Esophagus muscularis mucosa (tissue), 4 donors: ENCODE results near the gene ARSI. TPM values are rescaled to one million over a fixed set of nuclear protein-coding genes. Genes with fewer than 3 reads are reported as not detected.

Source experiments
- DNase-seq: peaks from one replicate; pipeline ENCODE4 v3.0.0-alpha.2; 2017; ENCODE audit errors: extremely low spot score
- H3K27ac ChIP-seq, 4 donors: fragments of 200-600 bp; sonication (generic); replicated peaks in 1 of 4; 1 replicate in 3 of 4; 2 replicates in 1 of 4; pipeline ENCODE4 v1.5.1; 2016 to 2019; ENCODE audit warnings: mild to moderate bottlenecking in 1 of 4
- H3K27me3 ChIP-seq, 4 donors: fragments of 200-600 bp; sonication (generic); one replicate each; pipeline versions ENCODE4 v1.5.1 to v1.6.0; 2016 to 2019
- H3K36me3 ChIP-seq, 4 donors: fragments of 200-600 bp; sonication (generic); one replicate each; pipeline ENCODE4 v1.5.1; 2016 to 2019
- H3K4me1 ChIP-seq, 4 donors: fragments of 200-600 bp; sonication (generic); one replicate each; pipeline ENCODE4 v1.5.1; 2016 to 2019
- H3K4me3 ChIP-seq, 4 donors: fragments of 200-600 bp; sonication (generic); 1 replicate in 2 of 4; 2 replicates in 2 of 4; pipeline ENCODE4 v1.5.1; 2016 to 2019; ENCODE audit warnings: mild to moderate bottlenecking in 4 of 4, moderate library complexity in 1 of 4
- H3K9me3 ChIP-seq, 4 donors: fragments of 200-600 bp; sonication (generic); 1 replicate in 3 of 4; 2 replicates in 1 of 4; pipeline ENCODE4 v1.5.1; 2016 to 2019
- EP300 ChIP-seq: sonication (generic); formaldehyde crosslinking; IDR thresholded peaks from one replicate; pipeline ENCODE4 v1.6.1; 2017; ENCODE audit warnings: antibody characterized with exemption
- POLR2A ChIP-seq: fragments of 450-650 bp; IDR thresholded peaks from one replicate; pipeline ENCODE4 v1.6.1; 2017; ENCODE audit warnings: antibody characterized with exemption, moderate library complexity, mild to moderate bottlenecking, low read depth
- POLR2AphosphoS5 ChIP-seq, 2 donors: sonication (generic); formaldehyde crosslinking; IDR thresholded peaks; one replicate each; pipeline ENCODE4 v1.6.1; 2017; ENCODE audit warnings: antibody characterized with exemption in 2 of 2
- WGBS: methylation state at CpG from one replicate; pipeline ENCODE4 v1.1.5; 2018; 5-methylcytosine and 5-hydroxymethylcytosine counted together
- intact Hi-C: fragments of 100-400 bp; cut with DNase I; formaldehyde crosslinking; loops from one replicate; pipeline ENCODE4 v1.15.1; 2023
- total RNA-seq, 4 donors: library from RNA; depleted of rRNA; stranded (reverse); fragments of >200 nt; gene quantifications; one replicate each; pipeline versions ENCODE4 v1.1.0 to v1.2.1, GENCODE V29; 2016
- TF ChIP-seq, protein P1 (sequence below), 3 experiments: fragments of 200-600 bp in 2 of 3; fragments of 450-650 bp in 1 of 3; sonication (generic) in 2 of 3; IDR thresholded peaks; one replicate each; pipeline ENCODE4 v1.5.1; 2017 to 2019; ENCODE audit warnings: antibody characterized with exemption in 3 of 3, mild to moderate bottlenecking in 2 of 3, moderate library complexity in 1 of 3

Gene ARSI
- total RNA-seq, 4 donors from 2014 or later = 5.8 to 20.6 (median 10.1) TPM

- TF ChIP-seq, protein P1, sequence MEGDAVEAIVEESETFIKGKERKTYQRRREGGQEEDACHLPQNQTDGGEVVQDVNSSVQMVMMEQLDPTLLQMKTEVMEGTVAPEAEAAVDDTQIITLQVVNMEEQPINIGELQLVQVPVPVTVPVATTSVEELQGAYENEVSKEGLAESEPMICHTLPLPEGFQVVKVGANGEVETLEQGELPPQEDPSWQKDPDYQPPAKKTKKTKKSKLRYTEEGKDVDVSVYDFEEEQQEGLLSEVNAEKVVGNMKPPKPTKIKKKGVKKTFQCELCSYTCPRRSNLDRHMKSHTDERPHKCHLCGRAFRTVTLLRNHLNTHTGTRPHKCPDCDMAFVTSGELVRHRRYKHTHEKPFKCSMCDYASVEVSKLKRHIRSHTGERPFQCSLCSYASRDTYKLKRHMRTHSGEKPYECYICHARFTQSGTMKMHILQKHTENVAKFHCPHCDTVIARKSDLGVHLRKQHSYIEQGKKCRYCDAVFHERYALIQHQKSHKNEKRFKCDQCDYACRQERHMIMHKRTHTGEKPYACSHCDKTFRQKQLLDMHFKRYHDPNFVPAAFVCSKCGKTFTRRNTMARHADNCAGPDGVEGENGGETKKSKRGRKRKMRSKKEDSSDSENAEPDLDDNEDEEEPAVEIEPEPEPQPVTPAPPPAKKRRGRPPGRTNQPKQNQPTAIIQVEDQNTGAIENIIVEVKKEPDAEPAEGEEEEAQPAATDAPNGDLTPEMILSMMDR (IDR thresholded peaks at IDR 0.05) = no peak
- TF ChIP-seq EP300 (no peak), POLR2A (no peak), POLR2AphosphoS5 (IDR thresholded peaks at IDR 0.05) (no peak)
- 65% methylated on average over 2 of the region's 2 CpGs for WGBS
- intact Hi-C loops = no loop called here
- no peaks in the 10 kb centered on the region for H3K4me1 ChIP-seq
- no peaks in the 10 kb centered on the region for H3K36me3 ChIP-seq
- no peak overlapping the region for H3K27ac ChIP-seq
- H3K9me3 ChIP-seq = no peaks in the 10 kb centered on the region
- no peak overlapping the region for H3K4me3 ChIP-seq
- no peak for DNase-seq
- H3K27me3 ChIP-seq = no peaks in the 10 kb centered on the region
These were observed 26.3 kb upstream of the ARSI start for GRCh38 chr5:150329038-150329437.

DNA sequence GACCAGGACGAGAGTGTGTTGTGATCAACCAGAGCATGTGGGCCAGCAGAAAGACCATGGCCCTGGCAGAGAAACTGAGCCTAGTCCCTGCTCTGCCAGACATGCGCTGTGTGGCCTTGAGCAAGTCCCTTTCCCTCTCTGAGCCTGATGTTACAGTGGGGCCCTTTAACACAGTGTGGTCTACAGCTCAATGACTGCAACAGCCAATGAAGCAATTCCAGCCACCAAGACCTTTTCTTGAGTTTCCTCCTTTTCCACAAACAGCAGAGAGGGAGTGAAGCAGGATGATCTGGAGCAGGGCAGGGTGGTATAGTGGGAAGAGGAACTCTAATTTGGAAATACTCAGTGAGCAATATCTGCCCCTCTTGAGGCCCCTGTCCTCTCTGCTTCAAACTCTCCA lies 25.8 kb upstream of the ARSI start:
- TF ChIP-seq, protein P1 (IDR thresholded peaks at IDR 0.05) = no peak
- intact Hi-C loops = no loop called here
- Histone ChIP-seq H3K4me3 (no peak overlapping the region), H3K27me3 (no peaks in the 10 kb centered on the region), H3K4me1 (no peaks in the 10 kb centered on the region), H3K9me3 (no peaks in the 10 kb centered on the region), H3K27ac (no peak overlapping the region), H3K36me3 (no peaks in the 10 kb centered on the region)
- WGBS = 100% methylated on average over 1 of the region's 2 CpGs
- DNase-seq = no peak

- no peak for DNase-seq
- Histone ChIP-seq H3K27ac (no peak overlapping the region), H3K9me3 (no peaks in the 10 kb centered on the region), H3K36me3 (no peaks in the 10 kb centered on the region), H3K4me1 (no peaks in the 10 kb centered on the region), H3K4me3 (no peak overlapping the region), H3K27me3 (no peaks in the 10 kb centered on the region)
- 82% methylated on average over 3 of the region's 3 CpGs for WGBS
- TF ChIP-seq POLR2AphosphoS5 (IDR thresholded peaks at IDR 0.05) (no peak), POLR2A (no peak), EP300 (no peak)
- TF ChIP-seq, protein P1 (IDR thresholded peaks at IDR 0.05) = no peak
- intact Hi-C loops = no loop called here
These were observed 24.4 kb upstream of the ARSI start for GRCh38 chr5:150327139-150327538.

DNA sequence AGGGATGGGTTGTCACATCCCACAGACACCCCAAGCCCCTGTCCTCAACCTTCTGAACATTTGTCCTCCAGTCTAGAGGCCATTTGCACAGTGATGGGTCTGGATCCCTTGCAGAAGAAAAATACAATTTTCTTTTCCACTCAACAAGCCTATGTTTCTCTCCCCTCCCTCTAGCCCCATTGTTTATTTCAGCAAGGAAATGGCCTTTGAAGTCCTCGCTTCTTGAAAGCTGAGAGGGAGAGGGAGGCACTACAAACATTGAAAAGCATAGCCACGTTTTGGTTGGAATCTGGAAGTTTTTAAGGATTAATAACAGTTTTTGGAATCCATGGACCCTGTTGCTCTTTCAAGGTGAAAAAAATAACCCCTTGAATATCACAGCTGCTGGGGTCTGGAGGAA lies 24.0 kb upstream of the ARSI start:
- Histone ChIP-seq H3K36me3 (no peaks in the 10 kb centered on the region), H3K27ac (no peak overlapping the region), H3K4me1 (no peaks in the 10 kb centered on the region), H3K27me3 (no peaks in the 10 kb centered on the region), H3K9me3 (no peaks in the 10 kb centered on the region), H3K4me3 (no peak overlapping the region)
- no peak for DNase-seq
- TF ChIP-seq, protein P1 (IDR thresholded peaks at IDR 0.05) = no peak
- no peak for TF ChIP-seq POLR2A
- TF ChIP-seq POLR2AphosphoS5 (IDR thresholded peaks at IDR 0.05) = no peak
- TF ChIP-seq EP300 = no peak
- intact Hi-C loops = no loop called here
- 73% methylated on average over 2 of the region's 2 CpGs for WGBS

GRCh38 chr5:150325426-150325825 lies 22.7 kb upstream of the ARSI start:
- H3K27ac ChIP-seq = no peak overlapping the region
- no peaks in the 10 kb centered on the region for H3K36me3 ChIP-seq
- no peaks in the 10 kb centered on the region for H3K9me3 ChIP-seq
- no peak overlapping the region for H3K4me3 ChIP-seq
- TF ChIP-seq EP300 (no peak), POLR2A (no peak), POLR2AphosphoS5 (IDR thresholded peaks at IDR 0.05) (no peak)
- TF ChIP-seq, protein P1 (IDR thresholded peaks at IDR 0.05) = no peak
- H3K4me1 ChIP-seq = peaks cover 2 to 5% (median 3%) of the 10 kb centered on the region in 4 donors
- no peak for DNase-seq
- intact Hi-C loops = no loop called here
- no peaks in the 10 kb centered on the region for H3K27me3 ChIP-seq
- WGBS = 96% methylated on average over 4 of the region's 4 CpGs
